ENCODE data around the gene ANXA10. TPM values are rescaled to one million over a fixed set of nuclear protein-coding genes. Genes with fewer than 3 reads are reported as not detected.
"Not testable (repeated sequence)": the region's sequence is repeated elsewhere in the genome, so short reads cannot be mapped to it uniquely, and the experiment has no call there.

ANXA10 gene
- total and polyA plus RNA-seq, 4 experiments from 2014 or later = not detected

DNA sequence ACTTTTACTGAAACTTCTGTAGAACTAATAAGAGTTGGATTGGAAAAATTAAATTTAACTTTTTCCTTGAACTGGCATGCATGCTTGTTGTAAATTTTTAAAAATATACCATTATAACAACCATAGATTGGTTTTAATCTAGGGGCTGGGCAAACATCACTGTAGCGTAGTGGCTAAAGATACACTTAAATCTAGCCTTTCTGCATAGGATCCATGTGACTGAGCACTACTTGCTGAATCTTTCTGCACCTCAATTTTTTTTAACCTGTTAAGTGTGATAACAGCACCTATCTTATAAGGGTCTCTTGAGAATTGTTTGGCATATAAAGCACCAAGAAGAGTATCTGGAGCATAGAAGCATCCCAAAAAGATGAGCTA lies 4.1 kb downstream of the ANXA10 start:
- POLR2A ChIA-PET (ENCODE audit: partially characterized antibody) = no interaction called here
- Histone ChIP-seq H3K27ac (ENCODE audit: low read depth, low read length) (no peak overlapping the region), H3K36me3 (ENCODE audit: insufficient read depth, low read length) (no peaks in the 10 kb centered on the region), H3K27me3 (ENCODE audit: insufficient read depth, low read length) (no peaks in the 10 kb centered on the region), H3K4me1 (ENCODE audit: insufficient read depth, low read length) (no peaks in the 10 kb centered on the region), H3K4me3 (ENCODE audit: low read length in 2 of 2) (no peak overlapping the region), H3K9me3 (ENCODE audit: control insufficient read depth in 1 of 2, low read length in 2 of 2) (no peaks in the 10 kb centered on the region)
- intact Hi-C loops (cut with micrococcal nuclease) = no loop called here
- Mint-ChIP-seq H3K27ac (no peak overlapping the region), H3K4me3 (no peak overlapping the region), H3K4me1 (no peaks in the 10 kb centered on the region), H3K9me3 (peaks cover 0 to 7% (median 0%) of the 10 kb centered on the region in 8 donors), H3K27me3 (no peaks in the 10 kb centered on the region), H3K36me3 (no peaks in the 10 kb centered on the region)
- DNase-seq = no peak
- CTCF ChIA-PET (ENCODE audit: partially characterized antibody) = no interaction called here

DNA sequence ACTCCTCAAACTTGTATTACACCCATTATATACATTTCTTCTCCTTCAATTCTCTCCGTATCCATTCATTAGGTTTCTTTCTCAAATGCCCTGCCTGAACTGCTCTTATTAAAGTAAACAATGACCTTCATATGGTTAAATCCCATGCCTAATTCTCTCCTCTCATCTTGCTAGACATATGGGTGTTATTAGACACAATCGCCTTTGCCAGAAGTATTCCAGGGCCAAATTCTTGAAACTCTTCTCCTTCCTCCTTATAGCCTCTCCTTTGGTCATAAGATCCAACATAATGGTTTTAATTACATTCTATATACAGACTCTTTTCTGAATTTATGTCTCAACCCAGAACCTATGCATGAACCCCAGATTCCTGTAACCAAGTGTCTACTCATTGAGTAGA lies 4.8 kb downstream of the ANXA10 start:
- no peaks in the 10 kb centered on the region for H3K27me3 ChIP-seq (ENCODE audit: insufficient read depth, low read length)
- no peaks in the 10 kb centered on the region for H3K36me3 ChIP-seq (ENCODE audit: insufficient read depth, low read length)
- no peak overlapping the region for H3K27ac ChIP-seq (ENCODE audit: low read depth, low read length)
- H3K4me3 ChIP-seq (ENCODE audit: low read length in 2 of 2) = no peak overlapping the region
- Mint-ChIP-seq H3K9me3 (peaks cover 0 to 7% (median 0%) of the 10 kb centered on the region in 8 donors), H3K4me3 (no peak overlapping the region), H3K4me1 (no peaks in the 10 kb centered on the region), H3K27ac (no peak overlapping the region), H3K36me3 (no peaks in the 10 kb centered on the region), H3K27me3 (no peaks in the 10 kb centered on the region)
- POLR2A ChIA-PET (ENCODE audit: partially characterized antibody) = no interaction called here
- H3K9me3 ChIP-seq (ENCODE audit: control insufficient read depth in 1 of 2, low read length in 2 of 2) = no peaks in the 10 kb centered on the region
- intact Hi-C loops (cut with micrococcal nuclease) = no loop called here
- DNase-seq = no peak
- no peaks in the 10 kb centered on the region for H3K4me1 ChIP-seq (ENCODE audit: insufficient read depth, low read length)
- CTCF ChIA-PET (ENCODE audit: partially characterized antibody) = no interaction called here

- no peaks in the 10 kb centered on the region for H3K27me3 ChIP-seq (ENCODE audit: insufficient read depth, low read length)
- no peaks in the 10 kb centered on the region for H3K36me3 Mint-ChIP-seq
- no peaks in the 10 kb centered on the region for H3K27me3 Mint-ChIP-seq
- CTCF ChIA-PET (ENCODE audit: partially characterized antibody) = no interaction called here
- intact Hi-C loops (cut with micrococcal nuclease) = no loop called here
- H3K4me1 ChIP-seq (ENCODE audit: insufficient read depth, low read length) = no peaks in the 10 kb centered on the region
- no peaks in the 10 kb centered on the region for H3K36me3 ChIP-seq (ENCODE audit: insufficient read depth, low read length)
- no peak for DNase-seq
- no peaks in the 10 kb centered on the region for H3K4me1 Mint-ChIP-seq
- no peak overlapping the region for H3K4me3 ChIP-seq (ENCODE audit: low read length in 2 of 2)
- H3K9me3 ChIP-seq (ENCODE audit: control insufficient read depth in 1 of 2, low read length in 2 of 2) = no peaks in the 10 kb centered on the region
- H3K4me3 Mint-ChIP-seq = no peak overlapping the region
- H3K27ac Mint-ChIP-seq = no peak overlapping the region
- POLR2A ChIA-PET (ENCODE audit: partially characterized antibody) = no interaction called here
- peaks cover 0 to 7% (median 0%) of the 10 kb centered on the region in 8 donors for H3K9me3 Mint-ChIP-seq
- H3K27ac ChIP-seq (ENCODE audit: low read depth, low read length) = no peak overlapping the region
Observed at GRCh38 chr4:168098248-168098717, 5.9 kb downstream of the ANXA10 start.

GRCh38 chr4:168099195-168099594 lies 6.9 kb downstream of the ANXA10 start:
- H3K4me3 Mint-ChIP-seq = no peak overlapping the region
- H3K9me3 Mint-ChIP-seq = peaks cover 0 to 7% (median 0%) of the 10 kb centered on the region in 8 donors
- H3K27me3 ChIP-seq (ENCODE audit: insufficient read depth, low read length) = no peaks in the 10 kb centered on the region
- H3K4me1 Mint-ChIP-seq = no peaks in the 10 kb centered on the region
- CTCF ChIA-PET (ENCODE audit: partially characterized antibody) = no interaction called here
- no peaks in the 10 kb centered on the region for H3K4me1 ChIP-seq (ENCODE audit: insufficient read depth, low read length)
- H3K27ac Mint-ChIP-seq = no peak overlapping the region
- intact Hi-C loops (cut with micrococcal nuclease) = no loop called here
- POLR2A ChIA-PET (ENCODE audit: partially characterized antibody) = no interaction called here
- no peak overlapping the region for H3K4me3 ChIP-seq (ENCODE audit: low read length in 2 of 2)
- no peak overlapping the region for H3K27ac ChIP-seq (ENCODE audit: low read depth, low read length)
- H3K9me3 ChIP-seq (ENCODE audit: control insufficient read depth in 1 of 2, low read length in 2 of 2) = no peaks in the 10 kb centered on the region
- no peaks in the 10 kb centered on the region for H3K36me3 ChIP-seq (ENCODE audit: insufficient read depth, low read length)
- no peak for DNase-seq
- H3K36me3 Mint-ChIP-seq = no peaks in the 10 kb centered on the region
- no peaks in the 10 kb centered on the region for H3K27me3 Mint-ChIP-seq

- no peaks in the 10 kb centered on the region for H3K27me3 Mint-ChIP-seq
- H3K9me3 Mint-ChIP-seq = peaks cover 0 to 7% (median 0%) of the 10 kb centered on the region in 8 donors
- Histone ChIP-seq H3K36me3 (ENCODE audit: insufficient read depth, low read length) (no peaks in the 10 kb centered on the region), H3K9me3 (ENCODE audit: control insufficient read depth in 1 of 2, low read length in 2 of 2) (no peaks in the 10 kb centered on the region), H3K27ac (ENCODE audit: low read depth, low read length) (no peak overlapping the region), H3K27me3 (ENCODE audit: insufficient read depth, low read length) (no peaks in the 10 kb centered on the region), H3K4me3 (ENCODE audit: low read length in 2 of 2) (no peak overlapping the region), H3K4me1 (ENCODE audit: insufficient read depth, low read length) (no peaks in the 10 kb centered on the region)
- ChIA-PET POLR2A (ENCODE audit: partially characterized antibody) (no interaction called here), CTCF (ENCODE audit: partially characterized antibody) (no interaction called here)
- DNase-seq = no peak
- no peak overlapping the region for H3K4me3 Mint-ChIP-seq
- intact Hi-C loops (cut with micrococcal nuclease) = no loop called here
- no peak overlapping the region for H3K27ac Mint-ChIP-seq
- no peaks in the 10 kb centered on the region for H3K4me1 Mint-ChIP-seq
- H3K36me3 Mint-ChIP-seq = no peaks in the 10 kb centered on the region
Observed at GRCh38 chr4:168101026-168101425, 8.7 kb downstream of the ANXA10 start.

DNA sequence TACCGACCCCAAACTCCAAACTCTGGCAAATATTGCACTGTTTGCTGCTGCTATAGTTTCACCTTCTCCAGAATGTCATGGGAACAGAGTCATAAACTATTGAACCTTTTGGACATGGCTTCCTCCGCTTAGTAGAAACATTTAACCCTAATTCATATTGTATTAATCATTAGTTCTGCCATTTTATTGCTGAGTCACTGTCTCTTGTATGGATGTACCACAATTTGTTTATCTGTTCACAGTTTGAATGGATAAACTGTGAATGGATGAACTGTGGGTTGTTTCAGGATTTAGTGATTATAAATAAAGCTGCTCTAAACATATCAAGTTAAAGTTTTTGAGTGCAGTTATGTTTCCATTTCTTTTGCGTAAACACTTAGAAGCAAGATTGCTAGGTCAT lies 10.1 kb downstream of the ANXA10 start:
- intact Hi-C loops (cut with micrococcal nuclease) = no loop called here
- Mint-ChIP-seq H3K36me3 (no peaks in the 10 kb centered on the region), H3K9me3 (peaks cover 0 to 7% (median 0%) of the 10 kb centered on the region in 8 donors), H3K4me1 (no peaks in the 10 kb centered on the region), H3K4me3 (no peak overlapping the region), H3K27me3 (no peaks in the 10 kb centered on the region), H3K27ac (no peak overlapping the region)
- H3K27me3 ChIP-seq (ENCODE audit: insufficient read depth, low read length) = no peaks in the 10 kb centered on the region
- H3K4me3 ChIP-seq (ENCODE audit: low read length in 2 of 2) = no peak overlapping the region
- POLR2A ChIA-PET (ENCODE audit: partially characterized antibody) = no interaction called here
- no peaks in the 10 kb centered on the region for H3K4me1 ChIP-seq (ENCODE audit: insufficient read depth, low read length)
- no peaks in the 10 kb centered on the region for H3K9me3 ChIP-seq (ENCODE audit: control insufficient read depth in 1 of 2, low read length in 2 of 2)
- CTCF ChIA-PET (ENCODE audit: partially characterized antibody) = no interaction called here
- H3K27ac ChIP-seq (ENCODE audit: low read depth, low read length) = no peak overlapping the region
- no peaks in the 10 kb centered on the region for H3K36me3 ChIP-seq (ENCODE audit: insufficient read depth, low read length)
- DNase-seq = no peak

GRCh38 chr4:168109527-168109926 lies 17.2 kb downstream of the ANXA10 start:
- H3K36me3 Mint-ChIP-seq = no peaks in the 10 kb centered on the region
- Histone ChIP-seq H3K27ac (ENCODE audit: low read depth, low read length) (no peak overlapping the region), H3K36me3 (ENCODE audit: insufficient read depth, low read length) (no peaks in the 10 kb centered on the region), H3K9me3 (ENCODE audit: control insufficient read depth in 1 of 2, low read length in 2 of 2) (no peaks in the 10 kb centered on the region), H3K4me3 (ENCODE audit: low read length in 2 of 2) (no peak overlapping the region), H3K4me1 (ENCODE audit: insufficient read depth, low read length) (no peaks in the 10 kb centered on the region), H3K27me3 (ENCODE audit: insufficient read depth, low read length) (no peaks in the 10 kb centered on the region)
- ChIA-PET CTCF (ENCODE audit: partially characterized antibody) (no interaction called here), POLR2A (ENCODE audit: partially characterized antibody) (no interaction called here)
- no peak overlapping the region for H3K27ac Mint-ChIP-seq
- H3K9me3 Mint-ChIP-seq = peaks cover 0 to 4% (median 0%) of the 10 kb centered on the region in 8 donors
- no peak for DNase-seq
- no peaks in the 10 kb centered on the region for H3K4me1 Mint-ChIP-seq
- no peak overlapping the region for H3K4me3 Mint-ChIP-seq
- no peaks in the 10 kb centered on the region for H3K27me3 Mint-ChIP-seq
- intact Hi-C loops (cut with micrococcal nuclease) = no loop called here

DNA sequence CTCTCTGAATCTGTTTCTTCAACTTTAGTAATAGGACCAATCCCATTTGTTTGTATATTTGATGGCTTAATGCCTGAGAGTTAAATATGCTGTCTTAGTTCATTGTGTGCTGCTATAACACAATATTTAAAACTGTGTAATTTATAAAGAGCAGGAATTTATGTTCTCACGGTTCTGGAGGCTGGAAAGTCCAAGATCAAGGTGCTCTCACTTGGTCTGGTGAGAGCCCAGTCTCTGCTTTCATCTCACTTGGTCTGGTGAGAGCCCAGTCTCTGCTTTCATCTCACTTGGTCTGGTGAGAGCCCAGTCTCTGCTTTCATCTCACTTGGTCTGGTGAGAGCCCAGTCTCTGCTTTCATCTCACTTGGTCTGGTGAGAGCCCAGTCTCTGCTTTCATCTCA lies 20.7 kb downstream of the ANXA10 start:
- H3K27ac ChIP-seq (ENCODE audit: low read depth, low read length); H3K4me1 ChIP-seq (ENCODE audit: insufficient read depth, low read length); POLR2A ChIA-PET (ENCODE audit: partially characterized antibody); H3K27me3 Mint-ChIP-seq; CTCF ChIA-PET (ENCODE audit: partially characterized antibody); H3K9me3 Mint-ChIP-seq; H3K4me3 ChIP-seq (ENCODE audit: low read length in 2 of 2); H3K4me1 Mint-ChIP-seq; DNase-seq; H3K4me3 Mint-ChIP-seq; H3K27me3 ChIP-seq (ENCODE audit: insufficient read depth, low read length); H3K9me3 ChIP-seq (ENCODE audit: control insufficient read depth in 1 of 2, low read length in 2 of 2); intact Hi-C loops (cut with micrococcal nuclease); H3K27ac Mint-ChIP-seq; H3K36me3 ChIP-seq (ENCODE audit: insufficient read depth, low read length); H3K36me3 Mint-ChIP-seq: not testable (repeated sequence)

All from CD4-positive, alpha-beta memory T cell (primary cell).